CD4-positive, alpha-beta memory T cell (primary cell): ENCODE results near the gene CPNE8. TPM values are rescaled to one million over a fixed set of nuclear protein-coding genes. Genes with fewer than 3 reads are reported as not detected.

Experiments
- CTCF ChIA-PET: fragments of 350-600 bp; sonication (Branson Sonifier 250); formaldehyde crosslinking; loops from one replicate; lab custom pipeline; 2021; ENCODE audit warnings: inconsistent platforms; ENCODE audit not compliant: partially characterized antibody; lab: Charles Lee
- POLR2A ChIA-PET: fragments of 350-600 bp; sonication (Branson Sonifier 250); formaldehyde crosslinking; loops from one replicate; lab custom pipeline; 2021; ENCODE audit not compliant: partially characterized antibody; lab: Charles Lee
- DNase-seq, 5 donors: peaks; one replicate each; pipeline versions ENCODE4 v3.0.0 to v3.0.0-alpha.2; 2020 to 2022; ENCODE audit warnings: mixed read lengths in 1 of 5
- H3K27ac ChIP-seq: one replicate; pipeline ENCODE4 v1.7.0; 2013; ENCODE audit warnings: low read depth, low read length
- H3K27me3 ChIP-seq: 2 replicates; pipeline ENCODE4 v1.7.0; 2013; ENCODE audit warnings: mild to moderate bottlenecking, low read length, moderate library complexity; ENCODE audit not compliant: insufficient read depth
- H3K36me3 ChIP-seq: 2 replicates; pipeline ENCODE4 v1.7.0; 2013; ENCODE audit warnings: mild to moderate bottlenecking, low read length, moderate library complexity; ENCODE audit not compliant: insufficient read depth
- H3K4me1 ChIP-seq: 2 replicates; pipeline ENCODE4 v1.7.0; 2013; ENCODE audit warnings: mild to moderate bottlenecking, low read length, moderate library complexity; ENCODE audit not compliant: insufficient read depth
- H3K4me3 ChIP-seq, 2 donors: one replicate each; pipeline ENCODE4 v1.7.0; 2013; ENCODE audit warnings: low read length in 2 of 2, mild to moderate bottlenecking in 1 of 2
- H3K9me3 ChIP-seq, 2 donors: one replicate each; pipeline ENCODE4 v1.7.0; 2013; ENCODE audit warnings: low read length in 2 of 2, control low read depth in 1 of 2; ENCODE audit not compliant: control insufficient read depth in 1 of 2
- H3K27ac Mint-ChIP-seq, 7 donors: one replicate each; pipeline ENCODE4 v1.8.0; 2020 to 2021; ENCODE audit warnings: mixed read lengths in 7 of 7, mild to moderate bottlenecking in 6 of 7, inconsistent platforms in 3 of 7, moderate library complexity in 3 of 7
- H3K27me3 Mint-ChIP-seq, 2 donors: one replicate each; pipeline ENCODE4 v1.8.0; 2020 to 2021; ENCODE audit warnings: mixed read lengths in 2 of 2
- H3K36me3 Mint-ChIP-seq, 2 donors: one replicate each; pipeline ENCODE4 v1.8.0; 2020 to 2021; ENCODE audit warnings: mixed read lengths in 2 of 2, inconsistent platforms in 1 of 2, mild to moderate bottlenecking in 1 of 2
- H3K4me1 Mint-ChIP-seq, 4 donors: one replicate each; pipeline ENCODE4 v1.8.0; 2020 to 2021; ENCODE audit warnings: mixed read lengths in 4 of 4, mild to moderate bottlenecking in 1 of 4
- H3K4me3 Mint-ChIP-seq, 8 donors: one replicate each; pipeline ENCODE4 v1.8.0; 2020 to 2021; ENCODE audit warnings: mixed read lengths in 8 of 8, mild to moderate bottlenecking in 7 of 8, moderate library complexity in 6 of 8, inconsistent platforms in 3 of 8
- H3K9me3 Mint-ChIP-seq, 8 donors: one replicate each; pipeline ENCODE4 v1.8.0; 2020 to 2021; ENCODE audit warnings: mixed read lengths in 8 of 8, mild to moderate bottlenecking in 5 of 8, inconsistent platforms in 3 of 8, moderate library complexity in 1 of 8
- intact Hi-C: fragments of 100-400 bp; cut with micrococcal nuclease; formaldehyde crosslinking; loops from one replicate; pipeline ENCODE4 v1.15.1; 2023
- polyA plus RNA-seq, 2 donors: library from polyadenylated mRNA; unstranded; fragments of 300-500 nt; fragmentation: Illumina TruSeq; gene quantifications; one replicate each; pipeline ENCODE4 v1.2.3, GENCODE V29; 2021
- total RNA-seq, 2 experiments: library from RNA; stranded (reverse); gene quantifications; one replicate each; pipeline ENCODE4 v1.2.3, GENCODE V29; 2021

The CPNE8 gene
- total and polyA plus RNA-seq, 4 experiments from 2014 or later, result 1.2 to 5.1 (median 2.9) TPM

GRCh38 chr12:38775457-38775856 is 129.9 kb downstream of the CPNE8 start:
- CTCF ChIA-PET, result interaction anchor here (1.6 kb wide), 1 partner anchor 15 kb away, joined by 4 read pairs; no protein-coding TSS in a partner anchor
- no peak overlapping the region for H3K4me3 Mint-ChIP-seq
- intact Hi-C loops, result no loop called here
- POLR2A ChIA-PET, result no interaction called here
- H3K36me3 ChIP-seq, result no peaks in the 10 kb centered on the region
- H3K27ac Mint-ChIP-seq, result no peak overlapping the region
- peaks cover 4 to 11% of the 10 kb centered on the region in 2 donors for H3K36me3 Mint-ChIP-seq
- H3K4me1 Mint-ChIP-seq, result peaks cover 0 to 3% (median 3%) of the 10 kb centered on the region in 4 donors
- H3K27me3 Mint-ChIP-seq, result no peaks in the 10 kb centered on the region
- no peaks in the 10 kb centered on the region for H3K27me3 ChIP-seq
- no peaks in the 10 kb centered on the region for H3K9me3 ChIP-seq
- no peak overlapping the region for H3K4me3 ChIP-seq
- H3K27ac ChIP-seq, result no peak overlapping the region
- peaks cover 0 to 10% (median 6%) of the 10 kb centered on the region in 8 donors for H3K9me3 Mint-ChIP-seq
- H3K4me1 ChIP-seq, result peaks cover 4% of the 10 kb centered on the region
- no peak for DNase-seq

GRCh38 chr12:38772437-38772836 is 133.0 kb downstream of the CPNE8 start:
- Histone ChIP-seq H3K4me1 (peaks cover 4% of the 10 kb centered on the region), H3K27ac (no peak overlapping the region), H3K4me3 (no peak overlapping the region), H3K36me3 (no peaks in the 10 kb centered on the region), H3K9me3 (no peaks in the 10 kb centered on the region), H3K27me3 (no peaks in the 10 kb centered on the region)
- intact Hi-C loops, result no loop called here
- ChIA-PET POLR2A (interaction anchor here (1.7 kb wide), 1 partner anchor 134 kb away, joined by 7 read pairs; the partner anchor contains the start of gene CPNE8), CTCF (no interaction called here)
- Mint-ChIP-seq H3K4me3 (peak overlapping the region in 4 of 8 donors; percentile 12 to 60 (median 23)), H3K9me3 (no peaks in the 10 kb centered on the region), H3K4me1 (peaks cover 0 to 3% (median 3%) of the 10 kb centered on the region in 4 donors), H3K36me3 (peaks cover 2 to 7% of the 10 kb centered on the region in 2 donors), H3K27ac (peak overlapping the region in 1 of 7 donors; percentile 80), H3K27me3 (no peaks in the 10 kb centered on the region)
- DNase-seq, result no peak

GRCh38 chr12:38771871-38772270 is 133.5 kb downstream of the CPNE8 start:
- CTCF ChIA-PET, result no interaction called here
- peak overlapping the region; percentile 39 to 81 (median 61) for H3K4me3 Mint-ChIP-seq
- H3K36me3 Mint-ChIP-seq, result peaks cover 2 to 7% of the 10 kb centered on the region in 2 donors
- Histone ChIP-seq H3K27ac (no peak overlapping the region), H3K4me1 (peaks cover 4% of the 10 kb centered on the region), H3K4me3 (peak overlapping the region in 1 of 2 donors; percentile 13), H3K27me3 (no peaks in the 10 kb centered on the region), H3K9me3 (no peaks in the 10 kb centered on the region), H3K36me3 (no peaks in the 10 kb centered on the region)
- no peaks in the 10 kb centered on the region for H3K9me3 Mint-ChIP-seq
- intact Hi-C loops, result no loop called here
- H3K27ac Mint-ChIP-seq, result peak overlapping the region in 6 of 7 donors; percentile 14 to 86 (median 34)
- peaks cover 0 to 3% (median 3%) of the 10 kb centered on the region in 4 donors for H3K4me1 Mint-ChIP-seq
- POLR2A ChIA-PET, result interaction anchor here (1.7 kb wide), 1 partner anchor 134 kb away, joined by 7 read pairs; the partner anchor contains the start of gene CPNE8
- H3K27me3 Mint-ChIP-seq, result no peaks in the 10 kb centered on the region
- peak in 4 of 5 donors; percentile 9 to 22 (median 14) for DNase-seq

- CTCF ChIA-PET, result no interaction called here
- no peak overlapping the region for H3K27ac Mint-ChIP-seq
- intact Hi-C loops, result no loop called here
Measured at GRCh38 chr12:38761636-38762342, 143.6 kb downstream of the CPNE8 start.

GRCh38 chr12:38761111-38761510 is 144.3 kb downstream of the CPNE8 start:
- Mint-ChIP-seq H3K27me3 (no peaks in the 10 kb centered on the region), H3K27ac (no peak overlapping the region), H3K4me1 (no peaks in the 10 kb centered on the region), H3K4me3 (no peak overlapping the region), H3K36me3 (peaks cover 3 to 16% of the 10 kb centered on the region in 2 donors), H3K9me3 (peaks cover 0 to 7% (median under 1%) of the 10 kb centered on the region in 8 donors)
- H3K27me3 ChIP-seq, result no peaks in the 10 kb centered on the region
- no peak overlapping the region for H3K27ac ChIP-seq
- H3K4me1 ChIP-seq, result no peaks in the 10 kb centered on the region
- H3K9me3 ChIP-seq, result no peaks in the 10 kb centered on the region
- no peaks in the 10 kb centered on the region for H3K36me3 ChIP-seq
- intact Hi-C loops, result no loop called here
- CTCF ChIA-PET, result no interaction called here
- DNase-seq, result no peak
- POLR2A ChIA-PET, result no interaction called here
- no peak overlapping the region for H3K4me3 ChIP-seq

More at GRCh38 chr12:38761636-38762342, 143.6 kb downstream of the CPNE8 start:
- Histone ChIP-seq H3K27me3 (no peaks in the 10 kb centered on the region), H3K9me3 (no peaks in the 10 kb centered on the region), H3K36me3 (no peaks in the 10 kb centered on the region), H3K4me3 (no peak overlapping the region), H3K27ac (no peak overlapping the region), H3K4me1 (no peaks in the 10 kb centered on the region)
- no peaks in the 10 kb centered on the region for H3K4me1 Mint-ChIP-seq
- POLR2A ChIA-PET, result no interaction called here
- H3K4me3 Mint-ChIP-seq, result no peak overlapping the region
- peaks cover 0 to 7% (median under 1%) of the 10 kb centered on the region in 8 donors for H3K9me3 Mint-ChIP-seq
- DNase-seq, result no peak
- no peaks in the 10 kb centered on the region for H3K27me3 Mint-ChIP-seq
- H3K36me3 Mint-ChIP-seq, result peaks cover 3 to 16% of the 10 kb centered on the region in 2 donors

GRCh38 chr12:38759621-38760020 is 145.8 kb downstream of the CPNE8 start:
- Mint-ChIP-seq H3K9me3 (peaks cover 0 to 7% (median 0%) of the 10 kb centered on the region in 8 donors), H3K27me3 (no peaks in the 10 kb centered on the region), H3K4me1 (no peaks in the 10 kb centered on the region), H3K27ac (no peak overlapping the region), H3K36me3 (peaks cover 3 to 16% of the 10 kb centered on the region in 2 donors), H3K4me3 (no peak overlapping the region)
- intact Hi-C loops, result no loop called here
- Histone ChIP-seq H3K36me3 (no peaks in the 10 kb centered on the region), H3K27ac (no peak overlapping the region), H3K4me3 (no peak overlapping the region), H3K27me3 (no peaks in the 10 kb centered on the region), H3K9me3 (no peaks in the 10 kb centered on the region), H3K4me1 (no peaks in the 10 kb centered on the region)
- ChIA-PET CTCF (interaction anchor here (1.2 kb wide), 1 partner anchor 17 kb away, joined by 4 read pairs; no protein-coding TSS in a partner anchor), POLR2A (no interaction called here)
- DNase-seq, result no peak

GRCh38 chr12:38746744-38747143 is 158.6 kb downstream of the CPNE8 start:
- H3K9me3 ChIP-seq, result no peaks in the 10 kb centered on the region
- H3K27me3 Mint-ChIP-seq, result no peaks in the 10 kb centered on the region
- H3K36me3 Mint-ChIP-seq, result peaks cover 0 to 16% of the 10 kb centered on the region in 2 donors
- no peak overlapping the region for H3K27ac ChIP-seq
- H3K27ac Mint-ChIP-seq, result no peak overlapping the region
- no peaks in the 10 kb centered on the region for H3K4me1 Mint-ChIP-seq
- DNase-seq, result no peak
- no peaks in the 10 kb centered on the region for H3K27me3 ChIP-seq
- intact Hi-C loops, result no loop called here
- no peaks in the 10 kb centered on the region for H3K4me1 ChIP-seq
- CTCF ChIA-PET, result no interaction called here
- no peak overlapping the region for H3K4me3 ChIP-seq
- no peaks in the 10 kb centered on the region for H3K36me3 ChIP-seq
- no peak overlapping the region for H3K4me3 Mint-ChIP-seq
- POLR2A ChIA-PET, result no interaction called here
- H3K9me3 Mint-ChIP-seq, result peaks cover 0 to 9% (median 4%) of the 10 kb centered on the region in 8 donors
